Measurements from ENCODE around the gene NR4A2.

Gene NR4A2

GRCh38 chr2:156339865-156340264 is 7.3 kb upstream of the NR4A2 start:
- no peak for DNase-seq

- DNase-seq: peak; percentile 40
Measured at GRCh38 chr2:156339110-156339847, 6.8 kb upstream of the NR4A2 start.

GRCh38 chr2:156338578-156338977 is 6.1 kb upstream of the NR4A2 start:
- DNase-seq: no peak

GRCh38 chr2:156334496-156335478 is 2.3 kb upstream of the NR4A2 start:
- DNase-seq: peak; percentile 85

- DNase-seq: peak; percentile 84
Measured at GRCh38 chr2:156333951-156334495, 1.5 kb upstream of the NR4A2 start.

GRCh38 chr2:156333274-156333950 is 891 bp upstream of the NR4A2 start:
- DNase-seq: no peak

GRCh38 chr2:156332284-156332533 is 312 bp downstream of the NR4A2 start:
- peak; percentile 87 for DNase-seq

GRCh38 chr2:156331572-156332283 is 793 bp downstream of the NR4A2 start:
- peak; percentile 85 for DNase-seq

- DNase-seq: peak; percentile 65
Measured at GRCh38 chr2:156329927-156330726, 2.4 kb downstream of the NR4A2 start.

GRCh38 chr2:156329031-156329926 is 3.2 kb downstream of the NR4A2 start:
- peak; percentile 63 for DNase-seq

- DNase-seq: peak; percentile 78
Measured at GRCh38 chr2:156327835-156328695, 4.5 kb downstream of the NR4A2 start.

GRCh38 chr2:156326526-156327095 is 5.9 kb downstream of the NR4A2 start:
- DNase-seq: peak; percentile 53

GRCh38 chr2:156325688-156326525 is 6.6 kb downstream of the NR4A2 start:
- DNase-seq: peak; percentile 42

- DNase-seq: peak; percentile 37
Measured at GRCh38 chr2:156323754-156324153, 8.8 kb downstream of the NR4A2 start.

- DNase-seq: peak; percentile 78
Measured at GRCh38 chr2:156322686-156323231, 9.8 kb downstream of the NR4A2 start.

- DNase-seq: peak; percentile 82
Measured at GRCh38 chr2:156322051-156322685, 10.4 kb downstream of the NR4A2 start.

GRCh38 chr2:156321243-156321904 is 11.1 kb downstream of the NR4A2 start:
- DNase-seq: peak; percentile 78
